ENCODE results near the gene ODC1. TPM values are rescaled to one million over a fixed set of nuclear protein-coding genes. Genes with fewer than 3 reads are reported as not detected.
A peak's percentile ranks its signal among the peaks of the same experiment; 100 is the strongest.

ODC1 gene
- total and polyA plus RNA-seq, 2 experiments from 2014 or later = 23.3 to 70.3 TPM

DNA sequence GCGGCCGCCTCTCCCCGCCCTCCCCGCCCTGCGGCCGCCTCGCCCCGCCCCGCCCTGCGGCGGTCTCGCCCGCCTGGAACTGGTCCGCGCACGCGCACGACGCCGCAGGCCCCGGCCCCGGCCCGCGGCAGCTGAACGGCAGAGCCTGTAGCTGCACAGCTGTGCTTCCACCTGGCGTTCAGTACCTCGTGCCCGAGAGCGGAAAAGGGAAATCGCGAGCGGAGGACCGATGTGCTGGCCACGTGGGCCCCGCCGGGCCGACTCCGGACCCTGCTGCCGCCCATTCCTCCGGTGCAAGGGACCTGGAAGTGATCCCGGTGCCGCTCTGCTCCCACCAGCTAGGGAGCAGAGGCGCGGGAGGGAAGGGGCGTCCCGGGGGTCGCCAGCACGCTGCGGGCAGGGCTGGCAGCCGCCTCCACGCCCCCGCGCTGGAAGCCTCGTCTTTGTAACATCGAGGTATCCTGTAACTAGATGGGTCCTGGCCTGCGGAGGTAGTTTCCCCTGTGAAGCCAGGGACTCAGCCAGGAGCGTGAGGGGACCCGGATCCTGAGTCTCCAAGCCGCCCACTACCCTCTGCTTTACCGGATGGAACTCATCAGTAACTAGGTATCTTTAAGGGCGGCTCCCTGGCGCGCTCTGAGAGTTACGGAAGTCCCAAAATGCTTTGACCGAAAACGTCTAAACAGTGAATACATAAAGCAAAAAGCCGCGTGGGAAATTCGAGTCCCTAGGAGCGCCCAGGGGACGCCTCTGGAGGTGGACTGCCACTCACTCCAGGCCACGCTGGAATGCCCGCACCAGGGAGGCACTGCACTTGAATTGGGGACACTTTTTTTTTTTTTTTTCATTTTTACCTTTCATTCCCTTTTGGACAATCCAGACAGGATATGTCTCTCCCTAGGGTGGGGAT, 704 bp upstream of the ODC1 start (continued):
- TF ChIP-seq, protein P1, sequence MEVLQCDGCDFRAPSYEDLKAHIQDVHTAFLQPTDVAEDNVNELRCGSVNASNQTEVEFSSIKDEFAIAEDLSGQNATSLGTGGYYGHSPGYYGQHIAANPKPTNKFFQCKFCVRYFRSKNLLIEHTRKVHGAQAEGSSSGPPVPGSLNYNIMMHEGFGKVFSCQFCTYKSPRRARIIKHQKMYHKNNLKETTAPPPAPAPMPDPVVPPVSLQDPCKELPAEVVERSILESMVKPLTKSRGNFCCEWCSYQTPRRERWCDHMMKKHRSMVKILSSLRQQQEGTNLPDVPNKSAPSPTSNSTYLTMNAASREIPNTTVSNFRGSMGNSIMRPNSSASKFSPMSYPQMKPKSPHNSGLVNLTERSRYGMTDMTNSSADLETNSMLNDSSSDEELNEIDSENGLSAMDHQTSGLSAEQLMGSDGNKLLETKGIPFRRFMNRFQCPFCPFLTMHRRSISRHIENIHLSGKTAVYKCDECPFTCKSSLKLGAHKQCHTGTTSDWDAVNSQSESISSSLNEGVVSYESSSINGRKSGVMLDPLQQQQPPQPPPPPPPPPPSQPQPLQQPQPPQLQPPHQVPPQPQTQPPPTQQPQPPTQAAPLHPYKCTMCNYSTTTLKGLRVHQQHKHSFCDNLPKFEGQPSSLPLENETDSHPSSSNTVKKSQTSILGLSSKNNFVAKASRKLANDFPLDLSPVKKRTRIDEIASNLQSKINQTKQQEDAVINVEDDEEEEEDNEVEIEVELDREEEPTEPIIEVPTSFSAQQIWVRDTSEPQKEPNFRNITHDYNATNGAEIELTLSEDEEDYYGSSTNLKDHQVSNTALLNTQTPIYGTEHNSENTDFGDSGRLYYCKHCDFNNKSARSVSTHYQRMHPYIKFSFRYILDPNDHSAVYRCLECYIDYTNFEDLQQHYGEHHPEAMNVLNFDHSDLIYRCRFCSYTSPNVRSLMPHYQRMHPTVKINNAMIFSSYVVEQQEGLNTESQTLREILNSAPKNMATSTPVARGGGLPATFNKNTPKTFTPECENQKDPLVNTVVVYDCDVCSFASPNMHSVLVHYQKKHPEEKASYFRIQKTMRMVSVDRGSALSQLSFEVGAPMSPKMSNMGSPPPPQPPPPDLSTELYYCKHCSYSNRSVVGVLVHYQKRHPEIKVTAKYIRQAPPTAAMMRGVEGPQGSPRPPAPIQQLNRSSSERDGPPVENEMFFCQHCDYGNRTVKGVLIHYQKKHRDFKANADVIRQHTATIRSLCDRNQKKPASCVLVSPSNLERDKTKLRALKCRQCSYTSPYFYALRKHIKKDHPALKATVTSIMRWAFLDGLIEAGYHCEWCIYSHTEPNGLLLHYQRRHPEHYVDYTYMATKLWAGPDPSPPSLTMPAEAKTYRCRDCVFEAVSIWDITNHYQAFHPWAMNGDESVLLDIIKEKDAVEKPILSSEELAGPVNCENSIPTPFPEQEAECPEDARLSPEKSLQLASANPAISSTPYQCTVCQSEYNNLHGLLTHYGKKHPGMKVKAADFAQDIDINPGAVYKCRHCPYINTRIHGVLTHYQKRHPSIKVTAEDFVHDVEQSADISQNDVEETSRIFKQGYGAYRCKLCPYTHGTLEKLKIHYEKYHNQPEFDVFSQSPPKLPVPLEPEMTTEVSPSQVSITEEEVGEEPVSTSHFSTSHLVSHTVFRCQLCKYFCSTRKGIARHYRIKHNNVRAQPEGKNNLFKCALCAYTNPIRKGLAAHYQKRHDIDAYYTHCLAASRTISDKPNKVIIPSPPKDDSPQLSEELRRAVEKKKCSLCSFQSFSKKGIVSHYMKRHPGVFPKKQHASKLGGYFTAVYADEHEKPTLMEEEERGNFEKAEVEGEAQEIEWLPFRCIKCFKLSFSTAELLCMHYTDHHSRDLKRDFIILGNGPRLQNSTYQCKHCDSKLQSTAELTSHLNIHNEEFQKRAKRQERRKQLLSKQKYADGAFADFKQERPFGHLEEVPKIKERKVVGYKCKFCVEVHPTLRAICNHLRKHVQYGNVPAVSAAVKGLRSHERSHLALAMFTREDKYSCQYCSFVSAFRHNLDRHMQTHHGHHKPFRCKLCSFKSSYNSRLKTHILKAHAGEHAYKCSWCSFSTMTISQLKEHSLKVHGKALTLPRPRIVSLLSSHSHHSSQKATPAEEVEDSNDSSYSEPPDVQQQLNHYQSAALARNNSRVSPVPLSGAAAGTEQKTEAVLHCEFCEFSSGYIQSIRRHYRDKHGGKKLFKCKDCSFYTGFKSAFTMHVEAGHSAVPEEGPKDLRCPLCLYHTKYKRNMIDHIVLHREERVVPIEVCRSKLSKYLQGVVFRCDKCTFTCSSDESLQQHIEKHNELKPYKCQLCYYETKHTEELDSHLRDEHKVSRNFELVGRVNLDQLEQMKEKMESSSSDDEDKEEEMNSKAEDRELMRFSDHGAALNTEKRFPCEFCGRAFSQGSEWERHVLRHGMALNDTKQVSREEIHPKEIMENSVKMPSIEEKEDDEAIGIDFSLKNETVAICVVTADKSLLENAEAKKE (CRISPR knock-in tag; IDR thresholded peaks at IDR 0.05) = no peak
- no peak for TF ChIP-seq ZNF114 (CRISPR knock-in tag; IDR thresholded peaks at IDR 0.05)
- TF ChIP-seq POLR2AphosphoS5 (IDR thresholded peaks at IDR 0.05; ENCODE audit: low read depth) = peak; percentile 76

DNA sequence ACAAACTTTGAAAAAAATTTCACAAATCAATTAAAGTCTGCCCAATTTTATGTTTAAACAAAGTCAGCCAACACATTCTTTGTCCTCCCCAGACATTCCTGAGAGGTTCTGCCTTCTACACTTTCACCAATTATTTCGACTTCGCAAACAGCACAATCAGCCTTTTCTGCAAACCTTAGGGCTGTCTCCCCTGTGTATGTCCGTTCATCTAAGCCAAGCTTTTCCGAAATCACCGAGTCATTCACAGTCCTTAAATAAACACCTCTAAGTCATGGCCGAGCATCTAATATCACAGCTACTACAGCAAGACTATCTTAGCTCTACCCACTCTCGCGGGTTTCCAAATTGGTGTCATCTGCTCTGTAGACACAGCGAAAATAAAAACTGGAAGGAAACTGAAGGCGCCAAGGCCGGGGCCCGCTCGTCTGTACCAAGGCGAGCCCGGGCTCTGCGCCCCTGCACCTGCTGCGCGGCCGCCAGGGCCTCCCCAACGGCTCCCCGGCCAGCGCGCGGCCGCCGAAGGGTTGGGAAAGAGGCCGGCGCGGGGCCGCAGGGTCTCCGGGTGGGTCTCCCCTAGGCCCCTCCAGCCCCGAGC, 730 bp downstream of the ODC1 start:
- H3K4me1 Mint-ChIP-seq = peaks cover 14% of the 10 kb centered on the region
- Histone ChIP-seq H3K79me2 (replicated peaks; ENCODE audit: insufficient read depth) (peaks cover 28% of the 10 kb centered on the region), H3F3A (replicated peaks; ENCODE audit: low read depth) (no peaks in the 10 kb centered on the region), H3K4me3 (peak overlapping the region; percentile 41), H3K27ac (ENCODE audit: low read depth) (no peak overlapping the region), H3K4me1 (ENCODE audit: insufficient read depth) (peaks cover 5% of the 10 kb centered on the region), H3K36me3 (ENCODE audit: insufficient read depth) (peaks cover 5% of the 10 kb centered on the region; the same call in 1 of the 2 replicates), H3K27me3 (ENCODE audit: insufficient read depth) (peaks cover 25% of the 10 kb centered on the region), H2AFZ (peak overlapping the region; percentile 26; the same call in 1 of the 2 replicates), H4K20me1 (replicated peaks; ENCODE audit: insufficient read depth) (0 out of 2 replicates have a peak, but pooled peaks cover 11% of the 10 kb centered on the region), H3K9me2 (ENCODE audit: insufficient read depth) (no peaks in the 10 kb centered on the region), H3K4me2 (peak overlapping the region; percentile 63)
- H3K27me3 Mint-ChIP-seq (ENCODE audit: insufficient read depth, low read depth, poor library complexity) = peaks cover 18% of the 10 kb centered on the region
- H3K9me3 Mint-ChIP-seq = no peaks in the 10 kb centered on the region; the same call in 2 of the 3 replicates
- H3K36me3 Mint-ChIP-seq (ENCODE audit: low read depth) = peaks cover 34% of the 10 kb centered on the region
- DNase-seq (ENCODE audit: low spot score) = peak; percentile 51
- peak overlapping the region; percentile 91 for H3K4me3 Mint-ChIP-seq
- ATAC-seq = peak; percentile 63
- peak overlapping the region; percentile 74 for H3K27ac Mint-ChIP-seq
- TF ChIP-seq, protein P1 (CRISPR knock-in tag; IDR thresholded peaks at IDR 0.05) = no peak
- TF ChIP-seq POLR2AphosphoS5 (IDR thresholded peaks at IDR 0.05; ENCODE audit: low read depth) (no peak), EZH2 (IDR thresholded peaks at IDR 0.05; ENCODE audit: low read depth, unreplicated experiment) (no peak)
- TF ChIP-seq, protein P2, sequence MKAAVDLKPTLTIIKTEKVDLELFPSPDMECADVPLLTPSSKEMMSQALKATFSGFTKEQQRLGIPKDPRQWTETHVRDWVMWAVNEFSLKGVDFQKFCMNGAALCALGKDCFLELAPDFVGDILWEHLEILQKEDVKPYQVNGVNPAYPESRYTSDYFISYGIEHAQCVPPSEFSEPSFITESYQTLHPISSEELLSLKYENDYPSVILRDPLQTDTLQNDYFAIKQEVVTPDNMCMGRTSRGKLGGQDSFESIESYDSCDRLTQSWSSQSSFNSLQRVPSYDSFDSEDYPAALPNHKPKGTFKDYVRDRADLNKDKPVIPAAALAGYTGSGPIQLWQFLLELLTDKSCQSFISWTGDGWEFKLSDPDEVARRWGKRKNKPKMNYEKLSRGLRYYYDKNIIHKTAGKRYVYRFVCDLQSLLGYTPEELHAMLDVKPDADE (IDR thresholded peaks at IDR 0.05) = no peak
